Loucy (cell line): Measurements from ENCODE around the gene STAT4.

Experiments used
- H2AFZ ChIP-seq: fragments of 200-600 bp; sonication (generic); 2 replicates; pipeline ENCODE4 v1.6.0; 2016; ENCODE audit warnings: antibody characterized with exemption, mild to moderate bottlenecking, low read length, moderate library complexity
- H3F3A ChIP-seq: fragments of 200-600 bp; 2 replicates; pipeline ENCODE4 v1.6.0; 2016; ENCODE audit warnings: antibody characterized with exemption, low read depth, mild to moderate bottlenecking
- H3K27me3 ChIP-seq: fragments of 200-600 bp; sonication (generic); 2 replicates; pipeline ENCODE4 v1.6.1; 2014; ENCODE audit warnings: low read length, mild to moderate bottlenecking; ENCODE audit not compliant: insufficient read depth, poor library complexity, severe bottlenecking
- H3K36me3 ChIP-seq: fragments of 200-600 bp; sonication (generic); 2 replicates; pipeline ENCODE4 v1.6.1; 2016; ENCODE audit warnings: low read length; ENCODE audit not compliant: insufficient read depth
- H3K4me1 ChIP-seq: fragments of 200-600 bp; sonication (generic); 2 replicates; pipeline ENCODE4 v1.5.1; 2014; ENCODE audit warnings: low read length, mild to moderate bottlenecking; ENCODE audit not compliant: insufficient read depth, poor library complexity, severe bottlenecking
- H3K4me2 ChIP-seq: fragments of 200-600 bp; sonication (generic); 2 replicates; pipeline ENCODE4 v1.6.0; 2014; ENCODE audit warnings: antibody characterized with exemption, low read length, low read depth, mild to moderate bottlenecking; ENCODE audit not compliant: poor library complexity, severe bottlenecking
- H3K4me3 ChIP-seq: fragments of 200-600 bp; sonication (generic); 2 replicates; pipeline ENCODE4 v1.5.1; 2014; ENCODE audit warnings: low read length, mild to moderate bottlenecking, mixed read lengths; ENCODE audit not compliant: poor library complexity, severe bottlenecking
- H3K79me2 ChIP-seq: fragments of 200-600 bp; sonication (generic); 2 replicates; pipeline ENCODE4 v1.6.1; 2014; ENCODE audit warnings: low read length; ENCODE audit not compliant: insufficient read depth
- H3K9ac ChIP-seq: fragments of 200-600 bp; sonication (generic); 2 replicates; pipeline ENCODE4 v1.6.0; 2014; ENCODE audit warnings: mild to moderate bottlenecking, low read depth, low read length, moderate library complexity; ENCODE audit not compliant: poor library complexity, severe bottlenecking
- H3K9me2 ChIP-seq: fragments of 200-600 bp; sonication (generic); replicated peaks from 2 replicates; pipeline ENCODE4 v1.6.1; 2016; ENCODE audit warnings: low read depth, low read length, mixed read lengths
- H3K9me3 ChIP-seq: fragments of 200-600 bp; sonication (generic); 2 replicates; pipeline ENCODE4 v1.6.1; 2014; ENCODE audit warnings: mild to moderate bottlenecking, antibody characterized with exemption, low read length, low read depth; ENCODE audit not compliant: insufficient read depth
- H4K20me1 ChIP-seq: fragments of 200-600 bp; sonication (generic); 2 replicates; pipeline ENCODE4 v1.6.0; 2014; ENCODE audit warnings: antibody characterized with exemption, low read length, mild to moderate bottlenecking; ENCODE audit not compliant: insufficient read depth, poor library complexity, severe bottlenecking
- EZH2phosphoT487 ChIP-seq: fragments of 200-600 bp; IDR thresholded peaks from 2 replicates; pipeline ENCODE4 v1.6.1; 2018; ENCODE audit warnings: antibody characterized with exemption, mild to moderate bottlenecking, moderate library complexity, borderline replicate concordance
- TF ChIP-seq, protein P1 (sequence below): fragments of 200-600 bp; sonication (generic); conservative IDR thresholded peaks from 2 replicates; pipeline ENCODE4 v1.5.1; 2014; ENCODE audit warnings: mild to moderate bottlenecking, antibody characterized with exemption, low read length

STAT4 gene

DNA sequence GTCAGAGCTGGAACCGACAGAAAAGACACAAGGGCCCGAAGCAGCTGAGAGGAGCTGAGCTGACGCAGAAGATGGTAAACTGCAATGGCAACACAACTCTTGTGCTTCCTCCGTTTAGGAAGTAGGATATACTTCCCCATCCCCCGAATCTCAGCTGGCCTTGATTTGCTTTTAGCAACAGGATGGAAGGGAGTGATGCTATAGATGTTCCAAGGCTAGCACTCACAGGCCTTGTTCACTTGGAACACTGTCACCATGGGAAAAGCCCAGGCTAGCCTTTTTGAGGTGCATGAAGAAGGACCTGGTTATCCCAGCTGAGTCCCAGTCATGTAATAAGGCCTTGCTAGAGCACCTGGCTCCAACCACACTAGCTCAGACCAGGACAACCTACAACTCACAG lies 162.9 kb downstream of the STAT4 start:
- Histone ChIP-seq H3K9me3 (no peaks in the 10 kb centered on the region), H3K4me1 (peaks cover 14% of the 10 kb centered on the region), H2AFZ (no peak overlapping the region), H3K79me2 (no peaks in the 10 kb centered on the region), H3K27me3 (no peaks in the 10 kb centered on the region), H3K36me3 (peaks cover 88% of the 10 kb centered on the region), H4K20me1 (no peaks in the 10 kb centered on the region), H3F3A (no peaks in the 10 kb centered on the region), H3K4me2 (no peak overlapping the region), H3K9ac (no peak overlapping the region), H3K4me3 (no peak overlapping the region), H3K9me2 (no peaks in the 10 kb centered on the region)
- TF ChIP-seq, protein P1, sequence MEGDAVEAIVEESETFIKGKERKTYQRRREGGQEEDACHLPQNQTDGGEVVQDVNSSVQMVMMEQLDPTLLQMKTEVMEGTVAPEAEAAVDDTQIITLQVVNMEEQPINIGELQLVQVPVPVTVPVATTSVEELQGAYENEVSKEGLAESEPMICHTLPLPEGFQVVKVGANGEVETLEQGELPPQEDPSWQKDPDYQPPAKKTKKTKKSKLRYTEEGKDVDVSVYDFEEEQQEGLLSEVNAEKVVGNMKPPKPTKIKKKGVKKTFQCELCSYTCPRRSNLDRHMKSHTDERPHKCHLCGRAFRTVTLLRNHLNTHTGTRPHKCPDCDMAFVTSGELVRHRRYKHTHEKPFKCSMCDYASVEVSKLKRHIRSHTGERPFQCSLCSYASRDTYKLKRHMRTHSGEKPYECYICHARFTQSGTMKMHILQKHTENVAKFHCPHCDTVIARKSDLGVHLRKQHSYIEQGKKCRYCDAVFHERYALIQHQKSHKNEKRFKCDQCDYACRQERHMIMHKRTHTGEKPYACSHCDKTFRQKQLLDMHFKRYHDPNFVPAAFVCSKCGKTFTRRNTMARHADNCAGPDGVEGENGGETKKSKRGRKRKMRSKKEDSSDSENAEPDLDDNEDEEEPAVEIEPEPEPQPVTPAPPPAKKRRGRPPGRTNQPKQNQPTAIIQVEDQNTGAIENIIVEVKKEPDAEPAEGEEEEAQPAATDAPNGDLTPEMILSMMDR = no peak
- TF ChIP-seq EZH2phosphoT487 = no peak

GRCh38 chr2:190987116-190987515 lies 163.7 kb downstream of the STAT4 start:
- no peaks in the 10 kb centered on the region for H3F3A ChIP-seq
- H3K9me2 ChIP-seq = no peaks in the 10 kb centered on the region
- no peaks in the 10 kb centered on the region for H4K20me1 ChIP-seq
- no peaks in the 10 kb centered on the region for H3K27me3 ChIP-seq
- H3K4me2 ChIP-seq = no peak overlapping the region
- TF ChIP-seq EZH2phosphoT487 = no peak
- TF ChIP-seq, protein P1 = no peak
- H3K79me2 ChIP-seq = no peaks in the 10 kb centered on the region
- no peak overlapping the region for H3K9ac ChIP-seq
- peaks cover 89% of the 10 kb centered on the region for H3K36me3 ChIP-seq
- H3K4me3 ChIP-seq = no peak overlapping the region
- no peaks in the 10 kb centered on the region for H3K9me3 ChIP-seq
- H2AFZ ChIP-seq = no peak overlapping the region
- peaks cover 14% of the 10 kb centered on the region for H3K4me1 ChIP-seq

GRCh38 chr2:190986221-190986953 lies 164.4 kb downstream of the STAT4 start:
- H4K20me1 ChIP-seq = no peaks in the 10 kb centered on the region
- no peaks in the 10 kb centered on the region for H3K79me2 ChIP-seq
- H3K4me2 ChIP-seq = peak overlapping the region; percentile 58
- H3K9me3 ChIP-seq = no peaks in the 10 kb centered on the region
- peak overlapping the region; percentile 2 for H3K4me3 ChIP-seq
- peaks cover 84% of the 10 kb centered on the region for H3K36me3 ChIP-seq
- TF ChIP-seq, protein P1 = no peak
- TF ChIP-seq EZH2phosphoT487 = no peak
- H3K27me3 ChIP-seq = no peaks in the 10 kb centered on the region
- peaks cover 21% of the 10 kb centered on the region for H3K4me1 ChIP-seq
- H2AFZ ChIP-seq = no peak overlapping the region
- H3K9me2 ChIP-seq = no peaks in the 10 kb centered on the region
- H3F3A ChIP-seq = no peaks in the 10 kb centered on the region
- H3K9ac ChIP-seq = peak overlapping the region; percentile 38
